GDM1 (cell line): ENCODE results near the gene ACAD9.
"Not testable (repeated sequence)": the region's sequence is repeated elsewhere in the genome, so short reads cannot be mapped to it uniquely, and the experiment has no call there.

Experiments
- DNase-seq: peaks from one replicate; lab custom pipeline; 2025; lab: John Stamatoyannopoulos, UW

Gene ACAD9

GRCh38 chr3:128879125-128879969 lies at the start of gene ACAD9:
Gene ACAD9 (plus strand): TSS chr3:128879620. CDS start chr3:128879692, 72 bp downstream.
- peak; percentile 98 for DNase-seq

GRCh38 chr3:128829925-128830625 lies 49.3 kb upstream of the ACAD9 start:
- DNase-seq, result not testable (repeated sequence)

- DNase-seq, result not testable (repeated sequence)
Measured at GRCh38 chr3:128830762-128831161, 48.7 kb upstream of the ACAD9 start.

- not testable (repeated sequence) for DNase-seq
Measured at GRCh38 chr3:128832979-128833378, 46.4 kb upstream of the ACAD9 start.

DNA sequence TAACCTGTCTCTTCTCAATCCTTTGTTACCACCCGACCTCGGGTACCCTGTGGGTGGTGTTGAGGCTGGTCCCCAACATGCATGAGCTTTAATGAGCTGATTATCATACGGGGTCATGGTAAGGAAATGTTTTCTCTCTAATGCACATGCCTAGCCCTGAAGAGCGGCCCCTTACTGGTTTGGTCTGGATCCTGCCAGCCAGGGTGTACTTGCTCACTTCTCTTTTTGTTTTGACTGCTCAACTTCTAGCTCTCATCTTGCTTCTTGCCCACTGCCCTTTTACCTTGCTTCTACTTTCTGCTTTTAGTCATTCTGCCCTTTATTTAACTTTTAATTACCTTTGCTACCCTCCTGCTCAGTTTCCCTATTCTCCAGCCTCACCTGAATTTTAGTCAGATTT lies 44.3 kb upstream of the ACAD9 start:
- DNase-seq, result no peak

DNA sequence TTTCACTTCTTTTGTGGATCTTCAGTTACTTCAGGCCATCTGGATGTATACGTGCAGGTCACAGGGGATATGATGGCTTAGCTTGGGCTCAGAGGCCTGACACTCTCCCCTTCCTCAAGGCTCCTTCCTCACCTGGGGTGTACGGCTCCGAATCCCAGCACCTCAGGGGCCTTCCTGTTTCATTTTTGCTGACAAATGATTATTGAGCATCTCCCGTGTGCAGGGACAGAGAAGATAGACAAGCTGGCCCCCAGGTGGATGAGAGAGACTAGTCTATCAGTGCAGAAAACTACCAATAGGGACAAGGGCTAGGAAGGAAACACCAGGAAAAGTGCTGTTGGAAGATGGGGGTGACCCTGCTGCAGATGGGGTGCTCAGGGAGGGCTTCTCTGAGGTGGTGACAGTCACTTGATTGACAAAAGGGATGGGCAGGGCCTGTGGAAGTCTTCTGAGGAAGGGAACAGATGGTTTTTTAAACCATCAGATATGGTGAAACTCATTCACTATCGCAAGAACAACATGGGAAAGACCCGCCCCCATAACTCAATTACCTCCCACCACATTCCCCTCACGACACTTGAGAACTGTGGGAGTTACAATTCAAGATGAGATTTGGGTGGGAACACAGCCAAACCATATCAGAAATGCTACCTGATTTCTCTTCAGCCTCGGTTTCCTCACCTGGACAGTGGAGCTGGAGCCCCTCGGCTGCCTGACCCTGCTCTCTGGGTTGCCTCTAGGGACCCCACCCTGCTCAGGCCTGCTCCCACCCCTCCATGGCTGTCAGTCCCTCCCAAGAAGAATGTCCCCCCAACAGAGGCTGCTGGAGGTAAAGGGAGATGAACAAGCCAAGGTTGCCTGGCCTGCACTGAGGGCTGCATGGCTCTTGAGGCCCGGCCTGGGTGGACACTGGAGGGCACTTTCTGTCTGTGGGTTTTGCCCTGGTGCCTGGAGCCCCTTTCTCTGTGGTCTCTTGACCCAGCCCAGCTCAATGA lies 37.2 kb upstream of the ACAD9 start:
- no peak for DNase-seq

GRCh38 chr3:128844502-128844901 lies 34.9 kb upstream of the ACAD9 start:
- no peak for DNase-seq

GRCh38 chr3:128845119-128845777 lies 34.2 kb upstream of the ACAD9 start:
- DNase-seq, result no peak

DNA sequence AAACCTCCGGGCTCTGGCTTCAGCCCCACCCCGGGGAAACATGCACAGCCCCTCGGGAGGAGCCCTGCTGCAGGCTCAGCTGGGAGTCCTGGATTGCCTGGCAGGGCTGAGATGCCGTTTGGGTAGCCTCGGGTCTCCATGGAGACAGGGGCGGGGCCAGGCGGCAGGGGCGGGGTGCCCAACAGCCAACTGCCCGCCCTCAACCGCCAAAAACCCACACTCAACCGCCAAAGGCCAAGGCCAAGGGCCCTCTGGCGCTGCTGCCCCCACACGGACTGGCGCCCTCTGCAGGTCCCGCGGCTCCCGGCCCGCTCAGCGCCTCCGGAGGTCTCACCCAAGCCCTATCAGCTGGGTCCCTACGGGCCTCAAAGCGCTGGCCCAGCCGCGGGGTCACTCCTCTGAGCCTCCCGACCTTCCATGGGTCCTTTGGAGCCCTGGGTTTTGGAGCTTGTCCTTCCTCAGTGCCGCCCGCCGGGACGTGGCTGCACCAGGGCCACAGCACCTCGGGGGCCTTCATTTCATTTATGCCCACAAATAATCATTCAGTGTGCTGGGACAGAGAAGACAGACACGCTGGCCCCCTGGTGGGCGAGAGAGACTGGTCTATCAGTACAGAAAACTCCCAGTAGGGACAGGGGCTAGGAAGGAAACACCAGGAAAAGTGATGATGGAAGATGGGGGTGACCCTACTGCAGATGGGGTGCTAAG lies 33.5 kb upstream of the ACAD9 start:
- no peak for DNase-seq

DNA sequence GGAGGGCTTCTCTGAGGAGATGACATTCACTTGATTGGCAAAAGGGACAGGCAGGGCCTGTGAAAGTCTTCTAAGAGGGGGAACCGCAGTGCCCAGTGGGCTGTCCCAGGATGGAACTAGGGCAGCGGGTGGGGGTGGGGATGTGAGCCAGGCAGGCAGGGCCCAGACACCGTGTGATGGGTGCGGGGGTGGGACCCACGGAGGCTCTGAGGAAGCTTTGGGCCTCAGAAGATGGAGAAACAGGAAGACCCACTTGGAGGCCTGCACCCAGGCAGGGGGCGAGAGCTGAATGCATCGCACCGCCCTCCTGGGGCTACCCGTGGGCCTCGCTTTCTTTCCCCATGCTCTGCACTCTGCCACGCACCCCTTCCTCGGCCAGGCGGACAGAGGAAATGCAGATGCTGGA lies 32.9 kb upstream of the ACAD9 start:
- DNase-seq, result no peak

DNA sequence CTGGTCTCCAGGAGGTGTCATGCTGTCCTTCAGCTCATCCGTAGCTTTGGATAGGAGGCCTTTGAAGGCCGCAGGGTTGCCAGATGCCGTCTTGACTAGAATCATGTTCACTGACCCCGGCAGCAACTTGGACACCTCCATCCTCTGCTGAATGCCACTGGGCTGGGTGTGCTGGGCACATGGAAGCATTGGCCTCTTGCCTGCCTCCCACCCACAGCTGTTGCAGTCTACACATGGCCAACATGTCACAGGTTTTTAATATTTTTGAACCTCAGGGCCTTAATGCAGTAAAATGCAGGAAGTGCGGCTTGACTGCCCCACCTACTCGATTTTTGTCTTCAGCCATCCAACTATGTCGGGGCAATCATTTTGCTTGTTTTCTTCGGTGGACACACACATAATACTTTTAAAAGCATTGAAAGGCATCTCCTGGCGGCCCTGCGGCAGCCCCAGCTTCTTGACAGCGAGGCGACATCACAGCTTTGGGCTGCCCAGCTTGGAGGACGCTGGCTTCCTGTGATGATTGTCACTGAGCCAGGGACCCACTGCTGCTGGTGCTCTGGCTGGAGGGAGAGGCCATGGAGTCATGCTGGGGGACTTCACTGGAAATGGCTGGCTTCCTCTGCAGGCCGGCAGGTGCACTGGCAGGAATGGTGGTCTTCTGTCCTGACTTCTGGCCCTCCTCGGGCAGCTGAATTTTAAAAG lies 31.6 kb upstream of the ACAD9 start:
- no peak for DNase-seq

GRCh38 chr3:128848936-128849335 lies 30.5 kb upstream of the ACAD9 start:
- no peak for DNase-seq

- DNase-seq, result no peak
Measured at GRCh38 chr3:128849911-128850455, 29.4 kb upstream of the ACAD9 start.

GRCh38 chr3:128850544-128850943 lies 28.9 kb upstream of the ACAD9 start:
- DNase-seq, result no peak

GRCh38 chr3:128851601-128852000 lies 27.8 kb upstream of the ACAD9 start:
- DNase-seq, result no peak

GRCh38 chr3:128853826-128854225 lies 25.6 kb upstream of the ACAD9 start:
- DNase-seq, result no peak

GRCh38 chr3:128854475-128854874 lies 24.9 kb upstream of the ACAD9 start:
- DNase-seq, result no peak

DNA sequence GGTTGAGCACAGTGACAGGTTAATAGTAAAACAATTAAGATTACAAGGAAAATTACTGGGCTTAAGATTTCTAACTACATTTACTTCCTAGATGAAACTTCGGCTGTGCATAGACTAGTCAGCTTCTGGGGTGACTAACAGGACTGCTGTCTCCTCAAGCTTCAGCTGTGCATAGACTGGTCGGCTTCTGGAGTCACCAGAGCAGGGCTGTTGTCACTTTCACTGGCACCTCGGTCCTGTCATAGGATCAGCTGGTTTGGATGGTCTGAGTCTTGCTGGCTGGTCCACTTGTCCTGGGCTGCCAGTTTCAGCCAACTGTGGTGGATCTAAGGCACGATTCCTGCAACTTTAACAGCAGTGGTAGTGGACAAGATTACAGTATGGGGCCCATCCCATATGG lies 23.9 kb upstream of the ACAD9 start:
- no peak for DNase-seq

DNA sequence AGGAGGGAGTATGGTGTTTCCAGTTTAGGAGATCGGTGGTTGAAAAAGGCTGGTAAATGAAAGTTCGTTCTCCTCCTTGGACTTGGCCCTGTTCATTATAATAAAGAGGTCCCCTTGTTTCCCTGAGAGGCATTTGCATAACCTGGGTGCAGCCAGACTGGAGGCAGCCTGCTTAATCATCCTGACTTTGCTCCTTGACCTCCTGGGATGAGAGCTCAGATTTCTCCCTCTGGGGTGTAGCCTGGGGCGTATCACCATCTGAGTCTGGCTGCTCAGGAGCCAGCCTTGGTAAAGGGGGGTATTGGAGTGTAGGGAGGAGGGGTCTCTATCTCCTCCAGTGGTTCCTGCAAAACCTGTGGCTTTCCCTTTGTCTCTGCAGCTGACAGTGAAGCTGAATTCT lies 21.3 kb upstream of the ACAD9 start:
- no peak for DNase-seq

DNA sequence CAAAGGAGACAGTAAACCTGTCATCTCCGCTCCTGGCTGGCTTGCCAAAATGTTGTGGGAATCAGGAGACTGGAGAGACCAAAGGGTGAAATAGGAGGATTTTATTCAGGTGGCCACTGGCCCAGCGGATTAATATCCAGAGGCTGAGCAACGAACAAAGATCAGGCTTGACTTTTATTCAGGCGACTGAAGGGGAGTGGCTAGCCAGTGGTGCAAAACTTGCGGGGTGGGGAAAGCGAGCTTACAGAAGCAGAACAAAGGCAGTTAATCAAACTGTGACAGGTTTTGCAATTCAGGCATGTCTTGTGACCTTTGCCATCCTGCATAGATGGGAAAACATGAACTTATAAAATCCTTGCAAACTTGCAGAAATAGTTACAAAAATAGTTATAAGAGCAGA lies 19.8 kb upstream of the ACAD9 start:
- no peak for DNase-seq
